Activated CD4-positive, alpha-beta T cell treated with anti-CD3 and anti-CD28 coated beads, Interleukin-2, Interleukin-6, amounts not matched to agents 100 ng/mL and 50 ng/mL, durations not matched to agents 16 hours and 8 hours (primary cell): Measurements from ENCODE around the gene MMP3.
"Not testable (repeated sequence)": the region's sequence is repeated elsewhere in the genome, so short reads cannot be mapped to it uniquely, and the experiment has no call there.

Source experiments
- DNase-seq: peaks from one replicate; pipeline ENCODE4 v3.0.0-alpha.2; 2020

MMP3 gene

GRCh38 chr11:102843489-102843888 is at the start of gene MMP3:
Gene MMP3, minus strand, starts transcription at chr11:102843609. Its CDS starts 63 bp downstream, at chr11:102843546.
- no peak for DNase-seq

- DNase-seq: no peak
These were observed 48.3 kb upstream of the MMP3 start for GRCh38 chr11:102891736-102892135.

- DNase-seq: no peak
These were observed 43.6 kb upstream of the MMP3 start for GRCh38 chr11:102886999-102887398.

- peak; percentile 29 for DNase-seq
These were observed 39.7 kb upstream of the MMP3 start for GRCh38 chr11:102883141-102883540.

GRCh38 chr11:102882389-102883024 is 39.1 kb upstream of the MMP3 start:
- peak; percentile 26 for DNase-seq

- DNase-seq: peak; percentile 7
These were observed 36.4 kb upstream of the MMP3 start for GRCh38 chr11:102879801-102880200.

- DNase-seq: no peak
These were observed 35.2 kb upstream of the MMP3 start for GRCh38 chr11:102878595-102878994.

- DNase-seq: no peak
These were observed 31.4 kb upstream of the MMP3 start, which contains the start of gene MMP12 for GRCh38 chr11:102874852-102875251. Gene MMP12, minus strand, starts transcription at chr11:102874982. Its CDS starts 45 bp downstream, at chr11:102874937.

- DNase-seq: not testable (repeated sequence)
These were observed 26.1 kb upstream of the MMP3 start for GRCh38 chr11:102869354-102869964.

GRCh38 chr11:102868339-102868738 is 24.9 kb upstream of the MMP3 start:
- no peak for DNase-seq

GRCh38 chr11:102864724-102865123 is 21.3 kb upstream of the MMP3 start:
- DNase-seq: no peak

- no peak for DNase-seq
These were observed 10.5 kb upstream of the MMP3 start for GRCh38 chr11:102853956-102854355.

GRCh38 chr11:102853055-102853454 is 9.6 kb upstream of the MMP3 start:
- no peak for DNase-seq

- DNase-seq: peak; percentile 3
These were observed 7.8 kb upstream of the MMP3 start for GRCh38 chr11:102850973-102851745.

GRCh38 chr11:102849311-102849710 is 5.9 kb upstream of the MMP3 start:
- DNase-seq: no peak

- no peak for DNase-seq
These were observed 2.9 kb upstream of the MMP3 start for GRCh38 chr11:102846292-102846691.

- DNase-seq: no peak
These were observed 479 bp downstream of the MMP3 start for GRCh38 chr11:102842930-102843329.

- no peak for DNase-seq
These were observed 3.4 kb downstream of the MMP3 start for GRCh38 chr11:102840018-102840417.

GRCh38 chr11:102837646-102838045 is 5.8 kb downstream of the MMP3 start:
- no peak for DNase-seq

- no peak for DNase-seq
These were observed 6.3 kb downstream of the MMP3 start for GRCh38 chr11:102837156-102837555.

- DNase-seq: no peak
These were observed 7.0 kb downstream of the MMP3 start for GRCh38 chr11:102836290-102836875.

- DNase-seq: no peak
These were observed 9.7 kb downstream of the MMP3 start for GRCh38 chr11:102833731-102834130.

- no peak for DNase-seq
These were observed 10.8 kb downstream of the MMP3 start for GRCh38 chr11:102832612-102833011.
